OCI-LY1 (cell line): Measurements from ENCODE around the gene GRAMD1B.

Source experiments
- H2AFZ ChIP-seq: fragments of 200-600 bp; sonication (generic), shearing (Covaris generic); 2 replicates; pipeline ENCODE4 v1.6.0; 2014; ENCODE audit warnings: antibody characterized with exemption, mild to moderate bottlenecking, low read length
- H3F3A ChIP-seq: fragments of 200-600 bp; sonication (generic), shearing (Covaris generic); 2 replicates; pipeline ENCODE4 v1.6.0; 2014; ENCODE audit warnings: mild to moderate bottlenecking, antibody characterized with exemption, low read length, moderate library complexity; ENCODE audit not compliant: insufficient read depth
- H3K27ac ChIP-seq: fragments of 200-600 bp; sonication (generic); 2 replicates; pipeline ENCODE4 v1.5.1; 2014; ENCODE audit warnings: low read length, mixed run types, mild to moderate bottlenecking, low read depth; ENCODE audit not compliant: poor library complexity, severe bottlenecking
- H3K27me3 ChIP-seq: fragments of 200-600 bp; sonication (generic); 2 replicates; pipeline ENCODE4 v1.6.0; 2014; ENCODE audit warnings: antibody characterized with exemption, mild to moderate bottlenecking, low read length, moderate library complexity; ENCODE audit not compliant: insufficient read depth
- H3K36me3 ChIP-seq: fragments of 200-600 bp; sonication (generic); 2 replicates; pipeline ENCODE4 v1.6.1; 2014; ENCODE audit warnings: mild to moderate bottlenecking, antibody characterized with exemption, low read length, moderate library complexity, mixed read lengths; ENCODE audit not compliant: insufficient read depth
- H3K4me1 ChIP-seq: fragments of 200-600 bp; sonication (generic); 2 replicates; pipeline ENCODE4 v1.5.1; 2014; ENCODE audit warnings: mild to moderate bottlenecking, low read length, moderate library complexity; ENCODE audit not compliant: insufficient read depth, severe bottlenecking
- H3K4me2 ChIP-seq: fragments of 200-600 bp; sonication (generic), shearing (Covaris generic); 2 replicates; pipeline ENCODE4 v1.6.1; 2014; ENCODE audit warnings: low read length
- H3K4me3 ChIP-seq: fragments of 200-600 bp; sonication (generic); 2 replicates; pipeline ENCODE4 v1.5.1; 2014; ENCODE audit warnings: low read length, low read depth, mild to moderate bottlenecking, mixed read lengths; ENCODE audit not compliant: poor library complexity, severe bottlenecking
- H3K79me2 ChIP-seq: fragments of 200-600 bp; shearing (Covaris generic); 2 replicates; pipeline ENCODE4 v1.6.1; 2016; ENCODE audit warnings: mixed run types, low read length, mixed read lengths; ENCODE audit not compliant: insufficient read depth
- H3K9ac ChIP-seq: fragments of 200-600 bp; sonication (generic), shearing (Covaris generic); 2 replicates; pipeline ENCODE4 v1.6.1; 2014; ENCODE audit warnings: mild to moderate bottlenecking, low read length, mixed read lengths
- H3K9me2 ChIP-seq: fragments of 200-600 bp; sonication (generic), shearing (Covaris generic); 2 replicates; pipeline ENCODE4 v1.6.1; 2014; ENCODE audit warnings: low read depth, mild to moderate bottlenecking, low read length, mixed read lengths
- H3K9me3 ChIP-seq: fragments of 200-600 bp; shearing (Covaris generic); 2 replicates; pipeline ENCODE4 v1.6.1; 2014; ENCODE audit warnings: low read length, mixed read lengths
- H4K20me1 ChIP-seq: fragments of 200-600 bp; sonication (generic), shearing (Covaris generic); 2 replicates; pipeline ENCODE4 v1.6.0; 2016; ENCODE audit warnings: mild to moderate bottlenecking, low read length; ENCODE audit not compliant: insufficient read depth
- CTCF ChIP-seq: fragments of 200-600 bp; sonication (generic), shearing (Covaris generic); IDR thresholded peaks from 2 replicates; pipeline ENCODE4 v1.5.1; 2017; ENCODE audit warnings: mild to moderate bottlenecking, antibody characterized with exemption, low read length, moderate library complexity, mixed read lengths
- EZH2 ChIP-seq: fragments of 200-600 bp; sonication (generic), shearing (Covaris generic); IDR thresholded peaks from 2 replicates; pipeline ENCODE4 v1.8.0; 2017; ENCODE audit warnings: borderline replicate concordance, mixed run types, mild to moderate bottlenecking, antibody characterized with exemption, low read length, moderate library complexity, mixed read lengths

GRAMD1B gene

GRCh38 chr11:123430721-123431497 lies 840 bp downstream of the GRAMD1B start:
- no peak for TF ChIP-seq EZH2
- TF ChIP-seq CTCF, result no peak
- no peak overlapping the region for H3K4me2 ChIP-seq
- H3K27ac ChIP-seq, result no peak overlapping the region

GRCh38 chr11:123431619-123432018 lies 1.6 kb downstream of the GRAMD1B start:
- TF ChIP-seq CTCF (no peak), EZH2 (no peak)
- Histone ChIP-seq H3K79me2 (no peaks in the 10 kb centered on the region), H3K9ac (no peak overlapping the region), H2AFZ (no peak overlapping the region), H3K9me2 (no peaks in the 10 kb centered on the region), H3K4me1 (no peaks in the 10 kb centered on the region), H3K9me3 (no peaks in the 10 kb centered on the region), H3F3A (no peaks in the 10 kb centered on the region), H3K27me3 (no peaks in the 10 kb centered on the region), H4K20me1 (no peaks in the 10 kb centered on the region), H3K27ac (no peak overlapping the region), H3K4me3 (no peak overlapping the region), H3K4me2 (no peak overlapping the region), H3K36me3 (no peaks in the 10 kb centered on the region)

More at GRCh38 chr11:123430721-123431497, 840 bp downstream of the GRAMD1B start:
- Histone ChIP-seq H3K4me3 (no peak overlapping the region), H3K36me3 (no peaks in the 10 kb centered on the region), H3F3A (no peaks in the 10 kb centered on the region), H3K9ac (no peak overlapping the region), H3K9me2 (no peaks in the 10 kb centered on the region), H3K79me2 (no peaks in the 10 kb centered on the region), H3K9me3 (no peaks in the 10 kb centered on the region), H3K4me1 (no peaks in the 10 kb centered on the region), H3K27me3 (no peaks in the 10 kb centered on the region), H2AFZ (no peak overlapping the region), H4K20me1 (no peaks in the 10 kb centered on the region)

GRCh38 chr11:123434262-123434661 lies 4.2 kb downstream of the GRAMD1B start:
- Histone ChIP-seq H3K27ac (no peak overlapping the region), H3F3A (no peaks in the 10 kb centered on the region), H3K36me3 (no peaks in the 10 kb centered on the region), H3K27me3 (no peaks in the 10 kb centered on the region), H3K4me1 (no peaks in the 10 kb centered on the region), H3K4me3 (no peak overlapping the region), H3K4me2 (no peak overlapping the region), H3K9me3 (no peaks in the 10 kb centered on the region), H3K9ac (no peak overlapping the region), H2AFZ (no peak overlapping the region), H3K79me2 (no peaks in the 10 kb centered on the region), H4K20me1 (no peaks in the 10 kb centered on the region), H3K9me2 (no peaks in the 10 kb centered on the region)
- no peak for TF ChIP-seq EZH2
- TF ChIP-seq CTCF, result no peak
